Left ventricle myocardium inferior (tissue), 1 donor: Measurements from ENCODE around the gene GP9. TPM values are rescaled to one million over a fixed set of nuclear protein-coding genes. Genes with fewer than 3 reads are reported as not detected.

Experiments used
- DNase-seq: peaks from one replicate; pipeline ENCODE4 v3.0.0-alpha.2; 2020
- H3K27ac ChIP-seq: fragments of 200-600 bp; replicated peaks from 2 replicates; pipeline ENCODE4 v1.8.0; 2021
- H3K27me3 ChIP-seq: fragments of 200-600 bp; 2 replicates; pipeline ENCODE4 v1.8.0; 2021; ENCODE audit warnings: low read depth
- H3K36me3 ChIP-seq: fragments of 200-600 bp; 2 replicates; pipeline ENCODE4 v1.8.0; 2021
- H3K4me1 ChIP-seq: fragments of 200-600 bp; 2 replicates; pipeline ENCODE4 v1.8.0; 2021
- H3K4me3 ChIP-seq: fragments of 200-600 bp; 2 replicates; pipeline ENCODE4 v1.8.0; 2021; ENCODE audit warnings: mild to moderate bottlenecking, moderate library complexity
- H3K9me3 ChIP-seq: fragments of 200-600 bp; replicated peaks from 2 replicates; pipeline ENCODE4 v1.8.0; 2021
- CTCF ChIP-seq: fragments of 200-600 bp; IDR thresholded peaks from 2 replicates; pipeline ENCODE4 v1.8.0; 2021; ENCODE audit warnings: antibody characterized with exemption, mild to moderate bottlenecking, borderline replicate concordance
- intact Hi-C: fragments of 100-400 bp; cut with micrococcal nuclease; formaldehyde crosslinking; loops from one replicate; pipeline ENCODE4 v1.11.0; 2022
- total RNA-seq: library from RNA; stranded (reverse); fragmentation: NEBNext Ultra II Directional; extraction: Animal tissue kit (Norgen Biotek cat#: 25700); gene quantifications from one replicate; pipeline ENCODE4 v1.2.1, GENCODE V29; 2021
- donor health status: DM: no; HTN: yes; CAD: no; lungs with severe emphysema.

The GP9 gene
- total RNA-seq, 1 donor from 2014 or later: not detected

GRCh38 chr3:129028866-129029265, 31.7 kb upstream of the GP9 start:
- Histone ChIP-seq H3K27me3 (no peaks in the 10 kb centered on the region), H3K4me3 (no peak overlapping the region), H3K27ac (no peak overlapping the region), H3K4me1 (peaks cover 48% of the 10 kb centered on the region), H3K36me3 (peaks cover 4% of the 10 kb centered on the region), H3K9me3 (peaks cover 5% of the 10 kb centered on the region)
- DNase-seq: no peak
- TF ChIP-seq CTCF: no peak
- intact Hi-C loops: no loop called here

GRCh38 chr3:129030611-129031010, 30.0 kb upstream of the GP9 start:
- Histone ChIP-seq H3K27me3 (no peaks in the 10 kb centered on the region), H3K9me3 (peaks cover 5% of the 10 kb centered on the region), H3K4me3 (no peak overlapping the region), H3K27ac (no peak overlapping the region), H3K4me1 (peaks cover 34% of the 10 kb centered on the region), H3K36me3 (peaks cover 4% of the 10 kb centered on the region)
- TF ChIP-seq CTCF: no peak
- DNase-seq: no peak
- intact Hi-C loops: no loop called here

DNA sequence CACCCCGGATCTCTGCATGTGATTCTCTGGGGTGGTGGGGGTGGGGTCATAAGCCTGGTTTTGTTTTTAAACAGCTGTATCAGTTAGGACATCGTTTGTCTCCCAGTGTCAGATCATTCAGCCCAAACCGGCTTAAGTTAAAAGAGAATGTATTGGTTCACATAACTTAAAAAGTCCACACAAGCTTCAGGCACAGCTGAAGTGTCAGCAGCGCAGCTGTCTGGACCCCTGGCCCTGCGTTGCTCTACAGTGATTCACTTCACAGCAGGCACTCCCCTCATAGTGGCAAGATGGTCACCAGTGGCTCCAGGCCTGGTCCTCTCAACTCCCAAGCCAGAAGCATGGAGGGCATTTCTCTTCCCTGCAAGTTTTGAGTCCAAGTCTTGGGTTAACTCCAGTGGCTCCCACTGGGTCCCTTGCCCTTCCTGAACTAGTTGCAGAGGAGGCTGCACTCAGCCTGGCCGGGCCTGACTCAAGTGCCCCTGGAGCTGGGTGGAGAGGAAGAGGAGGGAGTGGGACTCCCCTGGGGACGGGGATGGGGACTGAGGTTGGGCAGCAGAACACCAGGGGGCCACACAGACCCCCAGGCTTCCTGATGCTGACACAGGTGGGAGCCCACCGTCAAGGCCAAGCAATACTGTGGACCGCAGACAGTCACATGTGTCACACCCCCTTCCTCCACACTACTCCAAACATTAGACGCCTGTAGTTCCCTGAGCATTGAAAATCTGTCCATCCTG, 28.9 kb upstream of the GP9 start:
- TF ChIP-seq CTCF: no peak

GRCh38 chr3:129032716-129033115, 27.9 kb upstream of the GP9 start:
- Histone ChIP-seq H3K36me3 (peaks cover 4% of the 10 kb centered on the region), H3K4me1 (peaks cover 15% of the 10 kb centered on the region), H3K9me3 (peaks cover 5% of the 10 kb centered on the region), H3K4me3 (no peak overlapping the region), H3K27ac (no peak overlapping the region), H3K27me3 (no peaks in the 10 kb centered on the region)
- TF ChIP-seq CTCF: no peak
- no peak for DNase-seq
- intact Hi-C loops: no loop called here

More for the DNA sequence above, 28.9 kb upstream of the GP9 start:
- intact Hi-C loops: no loop called here
- H3K4me3 ChIP-seq: no peak overlapping the region
- peaks cover 4% of the 10 kb centered on the region for H3K36me3 ChIP-seq
- DNase-seq: no peak
- H3K27me3 ChIP-seq: no peaks in the 10 kb centered on the region
- peaks cover 5% of the 10 kb centered on the region for H3K9me3 ChIP-seq
- no peak overlapping the region for H3K27ac ChIP-seq
- peaks cover 23% of the 10 kb centered on the region for H3K4me1 ChIP-seq

DNA sequence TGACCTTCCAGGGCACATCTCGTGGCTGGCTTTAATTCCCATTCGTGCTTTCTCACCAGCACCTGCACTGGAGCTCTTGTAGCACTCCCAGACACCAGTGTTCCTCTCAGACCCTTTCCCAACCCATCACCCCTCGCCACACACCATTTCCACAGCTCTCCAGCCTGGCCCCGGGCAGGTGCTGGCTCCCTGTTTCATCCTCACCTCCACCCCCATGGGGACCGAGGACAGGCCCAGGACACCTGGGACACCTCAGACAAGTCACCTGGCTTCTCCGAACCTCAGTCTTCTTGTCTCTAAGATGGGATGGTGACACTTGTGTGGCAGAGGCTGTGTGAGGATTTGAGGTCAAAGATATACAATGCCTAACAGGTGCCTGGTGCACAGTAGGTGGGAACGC, 27.4 kb upstream of the GP9 start:
- TF ChIP-seq CTCF: no peak
- H3K9me3 ChIP-seq: peaks cover 5% of the 10 kb centered on the region
- H3K4me1 ChIP-seq: peaks cover 15% of the 10 kb centered on the region
- peaks cover 4% of the 10 kb centered on the region for H3K36me3 ChIP-seq
- no peaks in the 10 kb centered on the region for H3K27me3 ChIP-seq
- DNase-seq: no peak
- H3K27ac ChIP-seq: no peak overlapping the region
- H3K4me3 ChIP-seq: no peak overlapping the region
- intact Hi-C loops: no loop called here
